GM20431 (cell line): Measurements from ENCODE around the gene DYRK3.

Source experiments
- in situ Hi-C: fragments of 300-500 bp; cut with MseI, MboI; formaldehyde crosslinking; loops from one replicate; pipeline ENCODE4 v1.15.0; 2020; ENCODE audit warnings: low sequenced_read_pairs; ENCODE audit not compliant: unreplicated experiment

The DYRK3 gene

GRCh38 chr1:206658264-206658980 is 23.1 kb downstream of the DYRK3 start:
- in situ Hi-C loops: no loop called here

DNA sequence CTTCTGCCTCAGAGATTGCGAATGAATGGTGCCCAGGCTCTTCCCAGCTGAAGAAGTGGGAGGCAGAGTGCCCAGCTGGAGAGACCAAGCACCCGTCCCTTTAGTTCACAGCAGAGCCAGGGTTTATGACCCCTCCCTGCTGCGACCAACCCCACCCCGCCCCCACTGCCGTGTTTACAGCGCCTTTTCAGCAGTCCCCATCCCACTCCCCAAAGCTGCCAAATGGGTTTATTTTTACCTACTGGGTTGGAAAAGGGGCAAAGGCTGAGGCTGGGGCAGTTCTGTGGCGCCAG is 23.6 kb downstream of the DYRK3 start:
- in situ Hi-C loops: no loop called here

GRCh38 chr1:206660136-206660535 is 24.8 kb downstream of the DYRK3 start:
- in situ Hi-C loops: no loop called here

DNA sequence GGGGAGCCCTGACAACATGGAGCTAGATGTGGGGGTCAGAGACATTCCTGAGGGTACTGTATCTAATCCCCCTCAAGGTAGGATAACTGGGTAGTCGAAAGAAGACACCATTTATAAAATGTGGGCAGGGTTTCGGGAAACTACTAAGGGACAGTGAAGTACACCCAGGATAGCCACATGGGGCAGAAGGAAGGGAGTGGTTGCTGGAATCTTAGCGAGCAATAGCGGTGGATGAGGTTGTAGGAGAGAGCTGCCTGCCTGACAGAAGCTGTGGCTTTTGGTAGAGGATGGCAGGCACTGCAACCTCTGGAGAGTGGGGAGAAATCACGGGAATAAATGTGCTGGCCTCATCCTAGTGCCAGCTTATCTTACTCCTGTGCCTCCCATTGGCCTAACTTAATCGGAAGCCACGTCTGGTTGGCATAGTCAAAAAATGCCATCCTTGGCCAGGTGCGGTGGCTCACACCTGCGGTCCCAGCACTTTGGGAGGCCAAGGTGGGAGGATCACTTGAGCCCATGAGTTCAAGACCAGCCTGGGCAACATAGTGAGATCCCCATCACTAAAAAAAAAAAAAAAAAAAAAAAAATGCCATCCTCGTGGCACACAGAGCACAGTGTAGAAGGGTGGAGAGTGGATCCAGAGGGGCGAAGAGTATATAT is 26.0 kb downstream of the DYRK3 start:
- in situ Hi-C loops: no loop called here

DNA sequence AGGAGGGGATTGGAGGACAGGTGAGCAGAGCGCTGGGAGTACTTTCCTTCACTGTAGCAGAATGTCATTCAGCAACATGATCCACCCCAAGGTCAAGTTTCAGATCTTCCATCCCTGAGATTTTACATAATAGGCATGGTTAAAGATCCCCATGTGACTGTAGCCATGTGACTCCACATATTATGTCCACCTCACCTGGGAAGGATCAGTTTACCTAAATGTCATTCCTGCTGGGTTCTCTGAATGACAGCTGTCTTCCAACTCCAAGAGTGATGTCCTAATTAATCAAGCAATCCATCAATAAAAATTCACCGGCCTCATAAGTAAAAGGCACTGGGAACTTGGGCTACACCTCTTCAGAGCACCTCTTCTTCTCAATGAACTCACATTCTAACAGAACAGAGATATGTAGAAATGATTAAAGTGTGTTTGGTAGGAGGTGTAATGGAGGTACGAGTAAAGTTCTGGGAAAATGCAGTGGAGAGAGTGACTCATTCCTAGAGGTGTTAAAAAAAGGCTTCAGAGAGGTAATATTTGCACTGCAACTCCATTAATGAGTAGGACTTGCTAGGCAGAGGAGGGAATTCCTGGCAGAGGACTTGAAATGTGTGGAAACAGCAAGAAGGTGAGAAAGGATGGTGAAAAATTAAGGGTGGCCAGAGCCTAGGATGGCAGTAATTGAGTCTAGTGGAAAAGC is 27.2 kb downstream of the DYRK3 start:
- in situ Hi-C loops: no loop called here

DNA sequence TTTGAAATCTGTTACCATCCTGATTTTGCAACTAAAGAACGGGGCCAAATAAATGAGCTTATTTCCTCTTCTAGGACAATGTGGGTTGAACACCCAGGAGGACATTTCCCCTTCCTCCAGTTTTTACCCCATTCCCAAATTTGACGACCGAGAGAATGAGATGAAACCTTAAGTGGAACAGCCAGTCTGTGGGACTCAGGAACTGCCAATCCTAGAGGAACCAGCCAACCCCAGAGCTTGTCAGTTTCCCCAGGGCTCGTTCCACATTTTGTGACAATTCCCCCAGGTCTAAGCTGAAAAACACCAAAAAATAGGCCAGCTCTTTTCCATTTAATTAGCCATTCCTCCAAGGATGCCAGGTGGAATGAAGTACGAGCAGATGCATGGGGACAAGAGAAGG is 28.0 kb downstream of the DYRK3 start:
- in situ Hi-C loops: no loop called here

GRCh38 chr1:206663832-206664652 is 28.7 kb downstream of the DYRK3 start:
- in situ Hi-C loops: no loop called here

DNA sequence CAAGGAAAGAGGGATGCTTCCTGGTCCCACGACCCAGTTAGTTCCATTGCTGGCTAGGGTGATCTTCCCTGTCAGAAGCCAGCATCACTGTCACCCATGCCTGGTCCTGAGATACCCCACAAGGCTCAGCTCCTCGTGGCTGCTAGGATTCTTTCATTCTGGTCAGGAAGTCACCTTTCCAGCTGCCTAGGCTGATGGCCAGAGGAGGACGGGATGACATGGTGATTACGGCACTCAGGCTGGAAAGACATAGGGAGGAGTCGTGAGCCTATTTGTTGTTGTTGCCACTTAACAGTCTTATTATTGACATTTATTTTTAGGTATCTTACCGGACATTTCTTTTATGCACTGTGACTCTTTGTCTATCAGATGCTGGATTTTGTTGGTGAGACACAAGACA is 29.4 kb downstream of the DYRK3 start:
- in situ Hi-C loops: no loop called here

DNA sequence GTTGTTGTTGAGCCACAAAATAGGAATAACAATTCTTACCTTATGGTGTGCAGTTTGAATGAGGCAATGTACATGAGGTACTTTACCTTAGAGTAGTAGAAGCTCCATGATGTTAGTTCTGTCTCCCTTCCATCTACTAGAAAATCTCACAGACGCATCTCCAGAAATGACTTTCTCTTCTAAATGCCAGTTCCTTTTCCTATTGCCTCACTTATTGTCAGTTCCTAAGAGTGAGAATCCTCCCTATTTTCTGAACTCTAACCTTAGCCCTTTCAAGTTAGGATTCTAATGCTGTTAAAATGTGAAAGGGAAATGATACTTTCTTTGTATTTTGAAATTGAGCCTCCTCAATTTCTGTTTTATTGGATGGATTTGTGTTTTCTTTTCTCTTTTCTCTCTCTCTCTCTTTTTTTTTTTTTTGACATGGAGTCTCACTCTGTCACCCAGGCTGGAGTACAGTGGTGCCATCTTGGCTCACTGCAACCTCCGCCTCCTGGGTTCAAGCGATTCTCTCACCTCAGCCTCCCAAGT is 30.8 kb downstream of the DYRK3 start:
- in situ Hi-C loops: no loop called here

DNA sequence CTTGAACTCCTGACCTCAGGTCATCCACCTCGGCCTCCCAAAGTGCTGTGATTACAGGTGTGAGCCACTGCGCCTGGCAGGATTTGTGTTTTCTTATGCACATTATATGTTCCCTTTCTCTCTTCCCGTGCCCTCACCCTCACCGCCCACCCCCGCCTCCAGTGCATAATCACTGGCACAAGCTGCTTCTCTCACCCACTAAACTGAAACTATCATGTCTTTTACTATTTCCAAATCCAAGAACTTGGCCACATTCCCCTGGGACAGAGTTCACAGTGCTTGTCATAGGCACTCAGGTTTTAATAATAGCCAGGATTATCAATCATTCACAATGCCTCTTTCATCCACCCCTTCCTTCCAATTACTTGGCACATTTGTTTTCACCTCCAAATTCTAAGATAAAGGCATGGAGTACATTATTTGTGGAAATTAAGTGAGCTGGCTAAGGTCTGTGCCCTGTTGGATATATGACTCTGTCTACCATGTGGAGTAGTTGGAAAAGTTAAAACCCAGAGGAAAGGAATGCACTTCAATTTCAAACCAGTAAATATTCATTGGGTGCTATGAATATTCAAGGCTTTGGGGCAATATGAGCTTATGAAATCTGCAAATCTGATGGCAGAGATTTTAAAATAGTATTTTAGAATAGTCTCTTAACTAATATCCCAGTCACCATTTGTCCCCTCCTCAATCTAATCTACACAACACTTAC is 31.8 kb downstream of the DYRK3 start:
- in situ Hi-C loops: no loop called here

GRCh38 chr1:206668351-206668750 is 33.0 kb downstream of the DYRK3 start:
- in situ Hi-C loops: no loop called here

- in situ Hi-C loops: no loop called here
Observed at GRCh38 chr1:206668874-206669410, 33.6 kb downstream of the DYRK3 start.

DNA sequence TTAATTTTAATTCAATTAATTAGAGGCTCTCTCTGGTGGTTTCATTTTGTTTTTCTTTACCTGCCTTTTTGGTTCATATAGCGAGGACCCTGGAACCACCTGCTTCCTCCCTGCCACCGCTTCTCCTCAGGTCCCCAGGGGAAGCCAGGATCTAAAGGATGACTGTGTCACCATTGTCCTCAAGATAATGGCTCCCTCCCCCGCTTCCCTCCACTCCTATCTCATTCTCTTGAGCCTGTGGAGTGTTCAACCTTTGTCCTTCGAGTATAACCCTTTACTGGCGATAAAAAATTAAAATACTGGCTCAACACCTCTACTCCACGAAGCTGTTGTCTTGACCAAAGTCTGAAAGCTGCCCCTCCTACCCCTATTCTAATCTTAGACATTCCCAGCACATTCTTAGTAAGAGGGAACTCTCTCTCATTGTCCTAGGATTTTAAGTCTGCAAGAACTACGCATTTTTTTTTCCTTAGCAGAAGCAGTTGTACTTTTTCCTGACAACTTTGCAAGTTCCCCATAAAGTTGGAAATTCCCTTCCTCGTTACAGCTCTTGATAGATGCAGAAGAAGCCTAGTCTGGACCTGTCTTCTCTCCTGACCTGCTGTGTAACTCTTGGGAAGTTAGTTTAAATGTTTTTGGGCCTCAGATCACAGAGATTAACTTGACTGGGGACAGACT is 36.8 kb downstream of the DYRK3 start:
- in situ Hi-C loops: no loop called here

DNA sequence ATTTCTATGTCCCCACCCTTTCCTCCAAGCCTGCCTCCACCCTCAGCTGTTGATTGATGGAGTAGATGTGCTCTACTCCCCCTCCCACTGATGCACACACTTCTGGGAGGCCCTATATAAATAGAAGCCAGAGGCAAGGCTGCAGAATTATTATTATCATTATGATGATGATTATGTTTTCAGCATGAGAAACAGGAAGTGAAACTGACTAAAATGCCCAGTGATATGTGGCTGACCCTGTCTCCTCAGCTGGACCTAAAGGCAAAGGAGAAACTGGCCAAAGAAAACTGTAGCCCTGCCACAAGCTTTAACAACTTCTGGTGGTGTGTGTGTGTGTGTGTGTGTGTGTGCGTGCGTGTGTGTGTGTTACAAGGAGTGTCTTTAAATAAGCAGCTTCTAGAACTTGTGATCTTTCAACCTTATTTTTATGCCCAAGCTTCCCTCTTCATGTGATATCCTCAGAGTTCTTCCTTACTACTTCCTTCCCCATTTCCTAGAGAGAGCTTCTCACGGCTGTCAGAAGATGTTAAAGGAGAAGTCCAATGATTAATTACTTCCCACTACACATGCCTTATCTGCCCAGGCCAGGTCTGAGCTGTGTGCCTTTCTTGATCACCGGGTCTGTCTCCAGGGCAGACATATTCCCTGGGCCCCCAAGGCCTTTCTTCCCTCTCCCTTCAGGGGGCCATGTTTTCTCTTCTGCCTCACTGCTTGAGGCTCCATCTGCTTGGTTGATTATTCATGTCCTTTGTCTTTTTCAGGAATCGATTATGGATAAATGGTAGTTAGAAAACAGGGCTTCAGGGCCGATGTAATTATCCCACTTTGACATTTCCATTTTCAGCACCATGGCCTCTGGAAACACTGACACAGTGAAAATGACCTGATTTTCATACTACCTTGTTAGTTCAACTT is 37.8 kb downstream of the DYRK3 start:
- in situ Hi-C loops: no loop called here

GRCh38 chr1:206674236-206674635 is 38.9 kb downstream of the DYRK3 start:
- in situ Hi-C loops: no loop called here

GRCh38 chr1:206674745-206675175 is 39.4 kb downstream of the DYRK3 start:
- in situ Hi-C loops: no loop called here

- in situ Hi-C loops: no loop called here
Observed at GRCh38 chr1:206676499-206676898, 41.2 kb downstream of the DYRK3 start.

DNA sequence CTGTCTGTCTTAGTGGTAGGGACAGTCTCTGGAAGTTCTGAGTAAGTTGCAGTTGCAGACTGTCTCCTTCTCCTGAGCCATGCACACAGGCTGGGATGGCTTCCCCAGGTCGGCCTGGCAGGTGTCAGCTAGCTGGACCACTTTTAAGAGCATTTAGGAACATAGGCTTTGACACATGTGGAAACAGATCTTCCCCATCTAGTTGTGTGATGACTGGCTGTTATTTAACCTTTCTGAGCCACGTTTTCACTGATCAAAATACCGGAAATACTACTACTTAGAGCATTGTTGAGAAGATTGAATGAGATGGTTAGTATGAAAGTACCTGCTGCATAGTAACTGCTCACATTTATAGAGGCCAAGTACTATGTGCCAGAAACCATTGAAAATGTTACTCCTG is 43.2 kb downstream of the DYRK3 start:
- in situ Hi-C loops: no loop called here
